Measurements from ENCODE around the gene RFT1. TPM values are rescaled to one million over a fixed set of nuclear protein-coding genes. Genes with fewer than 3 reads are reported as not detected.

Gene RFT1
- total and polyA plus RNA-seq, 2 of the 13 experiments (the other 11 are each of a cell fraction or from before 2014, with no cell fraction given), result 23.2 to 37.0 TPM

- no peaks in the 10 kb centered on the region for H3K79me2 ChIP-seq (ENCODE audit: insufficient read depth, low read length)
- WGBS (ENCODE audit: low lambda C conversion rate), result no CpG with 5 or more reads among the region's 1 CpG
- H3K4me3 ChIP-seq (replicated peaks in 1 of 3; ENCODE audit: insufficient read depth in 1 of 3, low read depth in 2 of 3, low read length in 3 of 3), result no peak overlapping the region
- in situ Hi-C loops (cut with HindIII; ENCODE audit: extremely low pct_ligation_motif_present, low pct_unique_long_range_greater_than_20kb), result no loop called here
- no peak overlapping the region for H2AFZ ChIP-seq (ENCODE audit: low read length)
- intact Hi-C loops (cut with micrococcal nuclease; ENCODE audit: unreplicated experiment), result loop anchor here (10.0 kb wide), 1 partner anchor 330 kb away; no protein-coding TSS in a partner anchor
- H3K27ac ChIP-seq (ENCODE audit: extremely low read length, insufficient read depth, low read length), result no peak overlapping the region
- FAIRE-seq (no peak), DNase-seq (ENCODE audit: low spot score) (no peak), ATAC-seq (no peak)
- no peaks in the 10 kb centered on the region for H4K20me1 ChIP-seq (ENCODE audit: insufficient read depth, low read length)
- no peak overlapping the region for H3K9ac ChIP-seq (ENCODE audit: insufficient read depth, low read depth, low read length)
- no peaks in the 10 kb centered on the region; a peak in 1 of 5 replicates for H3K27me3 ChIP-seq (ENCODE audit: control insufficient read depth in 1 of 2, insufficient read depth in 2 of 2, low read length in 2 of 2)
- H3K4me1 ChIP-seq (ENCODE audit: insufficient read depth, low read length), result peaks cover 27% of the 10 kb centered on the region
- no peaks in the 10 kb centered on the region for H3K36me3 ChIP-seq (replicated peaks in 1 of 2; ENCODE audit: control insufficient read depth in 1 of 2, insufficient read depth in 2 of 2, low read length in 2 of 2)
- CTCF ChIA-PET (ENCODE audit: low intra/inter-chr PET ratio, low total read pairs), result no interaction called here
- POLR2A ChIA-PET, result interaction anchor here (0.5 to 1.9 kb wide), 2 partner anchors 19 to 47 kb away, joined by 3 to 4 read pairs; no protein-coding TSS in a partner anchor
- TF ChIP-seq ZNF709 (CRISPR knock-in tag; IDR thresholded peaks at IDR 0.05) (no peak), DRAP1 (CRISPR knock-in tag; IDR thresholded peaks at IDR 0.05) (no peak), NFE2L1 (CRISPR knock-in tag; IDR thresholded peaks at IDR 0.05; ENCODE audit: borderline replicate concordance) (no peak), NFRKB (IDR thresholded peaks at IDR 0.05) (no peak), RARA (CRISPR knock-in tag; IDR thresholded peaks at IDR 0.05) (no peak), ZFP62 (CRISPR knock-in tag; IDR thresholded peaks at IDR 0.05) (no peak)
- BruUV-seq (replicated peaks), result no TSS peak
- H3K4me2 ChIP-seq (ENCODE audit: low read depth, low read length), result no peak overlapping the region
- H3K9me3 ChIP-seq (ENCODE audit: low read length), result no peaks in the 10 kb centered on the region
Measured at GRCh38 chr3:53074366-53074696, 55.9 kb downstream of the RFT1 start.

- no peaks in the 10 kb centered on the region for H4K20me1 ChIP-seq (ENCODE audit: insufficient read depth, low read length)
- H3K79me2 ChIP-seq (ENCODE audit: insufficient read depth, low read length), result no peaks in the 10 kb centered on the region
- H3K9me3 ChIP-seq (ENCODE audit: low read length), result no peaks in the 10 kb centered on the region
- peak overlapping the region; percentile 17 for H2AFZ ChIP-seq (ENCODE audit: low read length)
- in situ Hi-C loops (cut with HindIII; ENCODE audit: extremely low pct_ligation_motif_present, low pct_unique_long_range_greater_than_20kb) (no loop called here), intact Hi-C loops (cut with micrococcal nuclease; ENCODE audit: unreplicated experiment) (loop anchor here (10.0 kb wide), 1 partner anchor 329 kb away; no protein-coding TSS in a partner anchor)
- no peaks in the 10 kb centered on the region for H3K36me3 ChIP-seq (replicated peaks in 1 of 2; ENCODE audit: control insufficient read depth in 1 of 2, insufficient read depth in 2 of 2, low read length in 2 of 2)
- 59% methylated on average over 6 of the region's 17 CpGs for WGBS (ENCODE audit: low lambda C conversion rate)
- peak; percentile 1; the same call in 1 of the 3 replicates for ATAC-seq
- H3K9ac ChIP-seq (ENCODE audit: insufficient read depth, low read depth, low read length), result peak overlapping the region; percentile 70
- BruUV-seq (replicated peaks), result TSS peak; percentile 96
- peaks cover 27% of the 10 kb centered on the region for H3K4me1 ChIP-seq (ENCODE audit: insufficient read depth, low read length)
- ChIA-PET POLR2A (interaction anchor here (0.5 to 1.9 kb wide), 3 partner anchors 10 to 46 kb away, joined by 3 to 4 read pairs (median 3); no protein-coding TSS in a partner anchor), CTCF (ENCODE audit: low intra/inter-chr PET ratio, low total read pairs) (interaction anchor here (2.1 kb wide), 2 partner anchors 139 to 222 kb away, joined by 10 to 14 read pairs; no protein-coding TSS in a partner anchor)
- H3K27ac ChIP-seq (ENCODE audit: extremely low read length, insufficient read depth, low read length), result peak overlapping the region; percentile 71
- H3K4me2 ChIP-seq (ENCODE audit: low read depth, low read length), result peak overlapping the region; percentile 100
- peak overlapping the region; percentile 67 to 83 (median 70); a peak in 5 of 6 replicates for H3K4me3 ChIP-seq (replicated peaks in 1 of 3; ENCODE audit: insufficient read depth in 1 of 3, low read depth in 2 of 3, low read length in 3 of 3)
- no peak for DNase-seq (ENCODE audit: low spot score)
- no peak for FAIRE-seq
- H3K27me3 ChIP-seq (ENCODE audit: control insufficient read depth in 1 of 2, insufficient read depth in 2 of 2, low read length in 2 of 2), result no peaks in the 10 kb centered on the region; a peak in 1 of 5 replicates
- TF ChIP-seq MAZ (IDR thresholded peaks at IDR 0.05; ENCODE audit: borderline replicate concordance, low read depth, low read length) (no peak), MAZ (CRISPR knock-in tag; IDR thresholded peaks at IDR 0.05; ENCODE audit: low read depth) (0 out of 2 replicates have a peak, but pooled peaks have one; percentile 42), SAFB2 (CRISPR knock-in tag; IDR thresholded peaks at IDR 0.05; ENCODE audit: borderline replicate concordance, low read depth) (0 out of 2 replicates have a peak, but pooled peaks have one; percentile 21), SMAD9 (CRISPR knock-in tag; IDR thresholded peaks at IDR 0.05) (0 out of 2 replicates have a peak, but pooled peaks have one; percentile 9), ZBTB8A (CRISPR knock-in tag; IDR thresholded peaks at IDR 0.05; ENCODE audit: borderline replicate concordance, low read depth) (no peak), GATAD1 (CRISPR knock-in tag; IDR thresholded peaks at IDR 0.05) (no peak), ZNF605 (CRISPR knock-in tag; IDR thresholded peaks at IDR 0.05) (0 out of 2 replicates have a peak, but pooled peaks have one; percentile 3), CTCF (CRISPR knock-in tag; IDR thresholded peaks at IDR 0.05) (0 out of 2 replicates have a peak, but pooled peaks have one; percentile 18), ZNF772 (CRISPR knock-in tag; IDR thresholded peaks at IDR 0.05) (peak; percentile 57; the same call in 1 of the 2 replicates), ELF1 (CRISPR knock-in tag; IDR thresholded peaks at IDR 0.05) (0 out of 2 replicates have a peak, but pooled peaks have one; percentile 10)
Measured at GRCh38 chr3:53073553-53074365, 56.5 kb downstream of the RFT1 start.
